ENCODE measurements around the gene CFAP210. TPM values are rescaled to one million over a fixed set of nuclear protein-coding genes. Genes with fewer than 3 reads are reported as not detected.
"Not testable (repeated sequence)": the region's sequence is repeated elsewhere in the genome, so short reads cannot be mapped to it uniquely, and the experiment has no call there.

The CFAP210 gene
- total RNA-seq, 1 experiment from 2014 or later: 0.07 TPM

DNA sequence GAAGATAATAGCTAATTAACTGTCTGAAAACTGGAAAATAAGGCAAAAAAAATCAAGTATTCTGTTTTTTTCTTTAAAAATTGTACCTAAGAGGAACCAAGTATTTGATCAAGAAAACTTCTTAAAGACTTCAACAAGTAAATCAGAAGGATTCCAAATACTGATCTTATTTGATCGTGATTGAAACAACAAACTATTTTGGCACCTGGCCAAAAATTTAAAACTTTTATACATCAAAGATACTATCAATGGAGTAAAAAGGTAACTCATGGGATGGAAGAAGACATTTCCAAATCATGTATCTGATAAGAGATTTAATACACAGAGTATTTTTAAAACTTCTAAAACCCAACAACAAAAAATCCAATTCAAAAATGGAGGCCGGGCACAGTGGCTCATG is 46.7 kb downstream of the CFAP210 start:
- in situ Hi-C loops (cut with HindIII; ENCODE audit: low sequenced_read_pairs): no loop called here
- DNase-seq (ENCODE audit: low spot score): no peak

DNA sequence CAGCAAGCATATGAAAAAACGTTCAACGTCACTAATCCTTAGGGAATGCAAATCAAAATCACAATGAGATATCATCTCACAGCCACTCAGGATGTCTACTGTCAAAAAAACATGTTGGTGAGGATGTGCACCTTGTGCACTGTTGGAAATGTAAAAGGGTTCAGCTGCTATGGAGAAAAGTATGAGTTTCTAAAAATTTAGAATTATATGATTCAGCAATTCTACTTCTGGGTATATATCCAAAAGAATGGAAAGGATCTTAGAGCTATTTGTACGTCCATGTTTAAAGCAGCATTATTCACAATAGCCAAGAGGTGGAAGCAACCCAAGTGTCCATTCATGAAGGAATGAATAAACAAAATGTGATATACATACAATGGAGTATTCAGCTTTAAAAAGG is 50.0 kb downstream of the CFAP210 start:
- in situ Hi-C loops (cut with HindIII; ENCODE audit: low sequenced_read_pairs): no loop called here
- DNase-seq (ENCODE audit: low spot score): no peak

DNA sequence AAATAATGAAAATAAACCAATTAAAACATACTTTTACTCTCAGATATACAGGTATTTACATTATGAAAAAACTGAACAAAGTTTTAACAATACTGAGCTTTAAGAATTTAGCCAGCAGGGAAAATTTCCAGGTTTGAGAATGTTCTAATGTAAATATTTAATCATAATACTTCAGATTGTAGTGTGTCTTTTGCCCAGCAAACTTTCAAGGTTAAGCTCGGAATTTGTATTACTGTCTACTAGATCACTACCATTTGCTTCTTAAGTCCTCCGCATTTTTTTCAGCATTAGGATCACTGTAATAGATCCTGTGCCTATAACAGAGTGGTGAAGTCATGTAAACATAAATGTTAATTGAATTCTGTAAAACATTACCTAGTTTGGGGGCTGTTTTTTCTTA is 52.7 kb downstream of the CFAP210 start:
- DNase-seq (ENCODE audit: low spot score): no peak
- in situ Hi-C loops (cut with HindIII; ENCODE audit: low sequenced_read_pairs): no loop called here

DNA sequence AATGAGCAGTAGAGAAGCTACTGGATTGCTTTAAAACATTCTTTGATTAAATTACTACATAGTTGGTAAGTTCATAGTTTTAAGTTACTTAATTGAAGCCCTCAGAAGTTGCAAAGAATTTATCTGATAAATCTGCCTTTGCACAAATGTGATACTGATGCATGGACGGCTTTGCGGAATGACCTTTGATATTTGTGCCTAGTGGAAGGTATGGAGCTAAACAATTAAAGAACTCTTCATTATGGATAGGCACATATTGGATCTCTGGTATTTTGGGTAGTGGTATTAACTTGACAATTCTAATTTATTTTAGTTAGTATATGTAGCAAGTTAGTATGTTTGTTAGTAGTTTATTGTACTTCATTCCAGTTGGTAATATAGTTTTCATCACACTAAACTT is 54.1 kb downstream of the CFAP210 start:
- in situ Hi-C loops (cut with HindIII; ENCODE audit: low sequenced_read_pairs): no loop called here
- DNase-seq (ENCODE audit: low spot score): no peak

DNA sequence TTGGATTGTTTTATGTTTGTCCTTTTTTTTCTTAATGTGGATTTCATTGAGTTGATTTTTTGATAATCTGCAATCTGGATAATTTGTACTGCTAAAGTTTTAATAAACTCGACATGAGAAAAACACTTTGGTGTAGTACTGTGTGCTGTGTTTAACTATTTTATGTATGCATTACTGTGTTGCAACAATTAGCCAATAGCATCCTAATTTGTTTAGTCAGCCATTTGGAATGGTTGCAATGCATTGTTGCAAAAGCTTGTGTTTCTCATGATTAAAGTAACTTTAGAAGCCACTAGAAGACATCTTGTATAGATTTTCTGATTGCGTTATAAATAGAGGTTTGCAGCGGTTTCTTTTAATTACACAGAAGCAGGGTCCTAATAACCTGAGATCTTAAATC is 56.6 kb downstream of the CFAP210 start:
- no peak for DNase-seq (ENCODE audit: low spot score)
- in situ Hi-C loops (cut with HindIII; ENCODE audit: low sequenced_read_pairs): no loop called here

DNA sequence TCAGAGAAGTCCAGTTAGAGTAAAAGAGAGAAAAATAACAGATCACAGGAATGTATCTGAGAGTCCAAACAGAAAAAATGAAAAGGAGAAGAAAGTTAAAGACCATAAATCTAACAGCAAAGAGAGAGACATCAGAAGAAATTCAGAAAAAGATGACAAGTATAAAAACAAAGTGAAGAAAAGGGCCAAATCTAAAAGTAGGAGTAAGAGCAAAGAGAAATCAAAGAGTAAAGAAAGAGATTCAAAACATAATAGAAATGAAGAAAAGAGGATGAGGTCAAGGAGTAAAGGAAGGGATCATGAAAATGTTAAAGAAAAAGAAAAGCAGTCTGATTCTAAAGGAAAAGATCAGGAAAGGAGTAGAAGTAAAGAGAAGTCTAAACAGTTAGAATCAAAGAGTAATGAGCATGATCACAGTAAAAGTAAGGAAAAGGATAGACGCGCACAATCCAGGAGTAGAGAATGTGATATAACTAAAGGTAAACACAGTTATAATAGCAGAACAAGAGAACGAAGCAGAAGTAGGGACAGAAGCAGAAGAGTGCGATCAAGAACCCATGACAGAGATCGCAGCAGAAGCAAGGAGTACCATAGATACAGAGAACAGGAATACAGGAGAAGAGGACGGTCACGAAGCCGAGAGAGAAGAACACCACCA is 57.6 kb downstream of the CFAP210 start:
- no peak for DNase-seq (ENCODE audit: low spot score)
- in situ Hi-C loops (cut with HindIII; ENCODE audit: low sequenced_read_pairs): no loop called here

DNA sequence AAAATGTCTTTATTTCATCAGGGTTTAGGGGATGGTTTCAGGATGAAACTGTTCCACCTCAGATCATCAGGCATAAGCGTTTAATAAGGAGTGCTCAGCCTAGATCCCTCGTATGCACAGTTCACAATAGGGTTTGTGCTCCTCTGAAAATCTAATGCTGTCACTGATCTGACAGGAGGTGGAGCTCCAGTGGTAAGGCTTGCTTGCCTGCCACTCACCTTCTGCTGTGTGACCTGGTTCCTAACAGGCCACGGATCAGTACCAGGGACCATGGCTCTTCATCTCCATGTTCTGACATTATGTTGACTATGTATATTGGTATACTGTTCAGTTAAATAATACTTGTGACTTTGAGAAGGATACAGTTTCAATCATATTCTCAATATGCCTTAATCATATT is 68.4 kb downstream of the CFAP210 start:
- DNase-seq (ENCODE audit: low spot score): no peak
- in situ Hi-C loops (cut with HindIII; ENCODE audit: low sequenced_read_pairs): no loop called here

DNA sequence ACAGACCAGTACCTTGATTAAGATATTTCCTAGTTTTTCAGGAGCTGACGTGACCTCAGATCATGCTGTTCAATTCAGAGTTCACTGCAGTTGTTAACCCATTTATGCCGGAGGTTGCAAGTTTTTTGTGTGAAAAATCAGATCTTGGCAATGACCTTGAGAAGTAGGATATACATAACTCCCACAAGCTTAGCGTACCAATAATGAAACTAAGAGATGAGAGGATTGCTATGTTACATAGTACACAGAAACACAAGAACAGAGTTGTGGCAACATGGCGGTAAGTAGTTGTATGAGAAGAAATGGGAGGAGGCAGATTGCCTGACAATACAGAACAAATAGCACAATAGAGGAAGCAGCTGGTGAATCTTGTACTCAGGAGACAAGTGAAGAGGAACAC is 71.0 kb downstream of the CFAP210 start:
- in situ Hi-C loops (cut with HindIII; ENCODE audit: low sequenced_read_pairs): no loop called here
- DNase-seq (ENCODE audit: low spot score): no peak

DNA sequence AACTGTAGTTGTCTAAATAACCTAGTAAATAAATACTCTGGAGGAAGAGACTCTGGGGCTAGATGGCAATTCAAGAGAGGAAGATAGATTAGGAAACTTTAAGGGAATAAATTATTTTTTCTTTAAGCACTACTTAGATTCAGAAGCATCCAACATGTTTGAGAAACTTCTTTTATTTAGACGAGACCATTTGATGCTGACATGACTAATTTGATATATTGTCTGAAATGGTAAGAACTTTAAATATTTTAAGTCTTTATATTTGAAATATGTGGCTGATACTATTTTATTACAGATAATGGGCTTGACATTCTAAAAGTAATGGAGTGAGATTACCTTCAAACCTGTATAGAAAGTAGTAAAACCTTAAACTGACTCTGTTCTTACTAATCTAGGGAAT is 73.7 kb downstream of the CFAP210 start:
- DNase-seq (ENCODE audit: low spot score): no peak
- in situ Hi-C loops (cut with HindIII; ENCODE audit: low sequenced_read_pairs): no loop called here

DNA sequence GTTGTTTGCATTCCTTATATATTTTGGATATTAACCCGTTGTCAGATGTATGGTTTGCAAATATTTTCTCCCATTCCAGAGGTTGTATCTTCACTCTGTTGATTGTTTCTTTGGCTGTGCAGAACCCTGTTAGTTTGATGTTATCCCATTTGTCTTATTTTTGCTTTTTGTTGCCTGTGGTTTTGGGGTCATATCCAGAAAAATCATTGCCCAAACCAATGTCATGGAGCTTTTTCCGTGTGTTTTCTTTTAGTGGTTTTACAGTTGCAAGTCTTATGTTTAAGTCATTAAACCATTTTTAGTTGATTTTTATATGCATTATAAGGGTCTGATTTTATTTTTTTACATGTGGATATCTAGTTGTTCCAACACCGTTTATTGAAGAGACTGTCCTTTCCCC is 74.3 kb downstream of the CFAP210 start:
- no peak for DNase-seq (ENCODE audit: low spot score)
- in situ Hi-C loops (cut with HindIII; ENCODE audit: low sequenced_read_pairs): no loop called here

DNA sequence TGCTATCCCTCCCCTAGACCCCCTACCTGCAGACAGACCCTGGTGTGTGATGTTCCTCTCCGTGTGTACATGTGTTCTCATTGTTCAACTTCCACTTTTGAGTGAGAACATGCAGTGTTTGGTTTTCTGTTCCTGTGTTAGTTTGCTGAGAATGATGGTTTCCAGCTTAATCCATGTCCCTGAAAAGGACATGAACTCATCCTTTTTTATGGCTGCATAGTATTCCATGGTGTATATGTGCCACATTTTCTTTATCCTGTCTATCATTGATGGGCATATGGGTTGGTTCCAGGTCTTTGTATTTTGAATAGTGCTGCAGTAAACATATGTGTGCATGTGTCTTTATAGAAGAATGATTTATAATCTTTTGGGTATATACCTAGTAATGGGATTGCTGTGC is 78.2 kb downstream of the CFAP210 start:
- DNase-seq (ENCODE audit: low spot score); in situ Hi-C loops (cut with HindIII; ENCODE audit: low sequenced_read_pairs): not testable (repeated sequence)

DNA sequence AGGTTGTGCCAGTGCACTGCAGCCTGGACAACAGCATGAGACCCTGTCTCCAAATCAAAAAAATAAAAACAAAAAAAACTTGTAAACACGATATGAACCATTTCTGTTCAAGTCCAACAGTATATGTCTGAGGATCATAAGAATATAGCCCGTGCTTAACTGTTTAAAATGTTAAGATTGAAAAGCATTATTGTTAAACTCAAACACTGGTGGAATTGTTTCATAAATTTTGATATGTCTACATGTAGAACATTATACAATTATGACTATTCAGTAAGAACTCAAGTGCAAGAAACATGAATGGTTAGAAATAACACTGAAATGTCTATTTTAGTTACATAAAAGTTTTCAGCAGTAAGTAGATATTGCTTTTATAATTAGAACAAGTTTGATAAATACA is 80.3 kb downstream of the CFAP210 start:
- no peak for DNase-seq (ENCODE audit: low spot score)
- in situ Hi-C loops (cut with HindIII; ENCODE audit: low sequenced_read_pairs): no loop called here

DNA sequence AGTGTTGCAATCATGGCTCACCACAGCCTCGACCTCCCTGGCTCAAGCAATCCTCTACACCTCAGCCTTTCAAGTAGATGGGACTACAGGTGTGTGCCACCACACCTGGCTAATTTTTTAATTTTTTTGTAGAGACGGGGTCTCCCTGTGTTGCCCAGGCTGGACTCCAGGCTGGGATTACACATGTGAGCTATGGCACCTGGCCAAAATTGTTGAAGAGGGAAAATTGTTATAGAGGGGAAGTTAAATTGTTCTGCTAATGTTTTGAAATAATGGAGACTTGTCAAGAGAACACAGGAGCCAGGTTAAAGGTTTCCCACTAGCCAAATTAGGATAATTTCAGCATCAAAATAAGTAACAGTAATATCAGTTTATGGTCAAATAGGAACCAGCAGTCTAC is 84.9 kb downstream of the CFAP210 start:
- no peak for DNase-seq (ENCODE audit: low spot score)
- in situ Hi-C loops (cut with HindIII; ENCODE audit: low sequenced_read_pairs): no loop called here

DNA sequence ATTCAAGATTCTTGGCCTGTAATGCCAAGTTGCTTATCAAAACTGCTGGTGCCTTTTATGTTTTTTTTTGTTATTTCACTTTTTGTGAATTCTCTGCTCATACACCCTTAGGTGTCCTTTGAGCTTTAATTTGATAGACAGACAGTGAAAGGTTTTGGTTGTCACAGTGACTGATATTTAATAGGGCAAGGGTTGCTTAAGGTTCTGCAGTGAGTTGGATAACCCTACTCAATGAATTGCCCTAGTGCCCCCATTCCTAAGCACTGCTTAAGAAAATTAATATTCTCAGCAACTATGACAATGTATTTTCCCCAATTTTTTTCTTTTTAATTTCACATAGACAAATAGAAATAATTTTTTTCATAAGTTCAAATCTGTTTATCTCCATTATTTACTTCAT is 94.6 kb downstream of the CFAP210 start:
- no peak for DNase-seq (ENCODE audit: low spot score)
- in situ Hi-C loops (cut with HindIII; ENCODE audit: low sequenced_read_pairs): no loop called here

DNA sequence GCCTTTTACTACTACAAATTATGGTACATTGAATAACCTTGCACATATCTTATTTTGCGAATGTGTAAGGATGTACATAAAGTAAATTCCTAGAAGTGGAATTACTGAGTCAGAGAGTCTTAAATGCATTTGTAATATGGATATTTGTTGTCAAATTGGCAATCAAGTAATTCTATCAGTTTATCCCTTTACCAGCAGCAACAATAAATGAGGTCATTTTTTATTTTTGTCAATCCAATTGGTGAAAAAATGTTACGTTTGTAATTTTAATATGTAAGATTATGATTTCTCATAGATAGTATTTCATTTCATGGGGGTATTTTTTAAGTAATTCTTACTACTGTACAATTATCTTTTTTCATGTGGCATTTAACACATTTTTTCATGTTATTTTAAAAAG is 95.2 kb downstream of the CFAP210 start:
- in situ Hi-C loops (cut with HindIII; ENCODE audit: low sequenced_read_pairs): no loop called here
- no peak for DNase-seq (ENCODE audit: low spot score)

DNA sequence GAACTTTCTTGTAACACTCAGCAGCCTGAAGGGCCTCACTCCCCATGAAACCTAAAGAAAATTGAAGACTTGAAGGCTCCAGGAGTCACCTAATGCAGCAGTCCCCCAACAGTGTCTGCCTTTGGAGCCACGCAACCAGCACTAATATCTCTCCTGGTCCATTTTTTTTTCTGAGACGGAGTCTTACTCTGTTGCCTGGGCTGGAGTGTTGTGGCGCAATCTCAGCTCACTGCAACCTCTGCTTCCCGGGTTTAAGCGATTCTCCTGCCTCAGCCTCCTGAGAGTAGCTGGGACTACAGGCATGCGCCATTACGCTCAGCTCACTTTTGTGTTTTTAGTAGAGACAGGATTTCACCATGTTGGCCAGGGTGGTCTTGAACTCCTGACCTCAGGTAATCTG is 97.7 kb downstream of the CFAP210 start:
- in situ Hi-C loops (cut with HindIII; ENCODE audit: low sequenced_read_pairs); DNase-seq (ENCODE audit: low spot score): not testable (repeated sequence)

Other genes with a start within 250 kb of the CFAP210 start
- 3.9 and 6.9 TPM in 2 replicates for gene BBS5, start 214.9 kb downstream of the CFAP210 start, total RNA-seq (2014; rRNA removed; shearing (Covaris generic))
- 0.10 TPM in 1 of 2 replicates, not detected in the other for gene KLHL41, start 184.7 kb downstream of the CFAP210 start, total RNA-seq (2014; rRNA removed; shearing (Covaris generic))
- 20.2 and 27.7 TPM in 2 replicates for gene FASTKD1, start 120.5 kb downstream of the CFAP210 start, total RNA-seq (2014; rRNA removed; shearing (Covaris generic))
- gene PPIG, start 110.1 kb downstream of the CFAP210 start, total RNA-seq (2014; rRNA removed; shearing (Covaris generic)): 39.5 and 57.5 TPM in 2 replicates
- gene PHOSPHO2, start 64 bp upstream of the CFAP210 start, total RNA-seq (2014; rRNA removed; shearing (Covaris generic)): 5.4 and 9.3 TPM in 2 replicates
- gene KLHL23, start 39.4 kb upstream of the CFAP210 start, total RNA-seq (2014; rRNA removed; shearing (Covaris generic)): 29.4 and 31.7 TPM in 2 replicates
- gene SSB, start 104.5 kb upstream of the CFAP210 start, total RNA-seq (2014; rRNA removed; shearing (Covaris generic)): 110 and 159 TPM in 2 replicates
- 85.8 and 87.3 TPM in 2 replicates for gene METTL5, start 130.5 kb upstream of the CFAP210 start, total RNA-seq (2014; rRNA removed; shearing (Covaris generic))
- 20.2 and 24.9 TPM in 2 replicates for gene UBR3, start 133.0 kb upstream of the CFAP210 start, total RNA-seq (2014; rRNA removed; shearing (Covaris generic))

Measured in G401 (cell line).